OCI-LY3 (cell line): ENCODE data around the gene PBOV1.

ENCODE experiments used
- H2AFZ ChIP-seq: fragments of 200-600, 300-600 bp; shearing (Covaris generic); 2 replicates; pipeline ENCODE4 v1.6.0; 2014; ENCODE audit warnings: antibody characterized with exemption, low read depth, low read length
- H3K27ac ChIP-seq: fragments of 200-600, 300-600 bp; sonication (generic); 2 replicates; pipeline ENCODE4 v1.5.1; 2014; ENCODE audit warnings: mild to moderate bottlenecking, low read length, moderate library complexity, mixed read lengths
- H3K27me3 ChIP-seq: fragments of 200-600, 300-600 bp; sonication (generic); 2 replicates; pipeline ENCODE4 v1.6.1; 2014; ENCODE audit warnings: low read depth, low read length, mixed read lengths
- H3K36me3 ChIP-seq: fragments of 200-600, 300-600 bp; sonication (generic); replicated peaks from 2 replicates; pipeline ENCODE3; 2014; ENCODE audit warnings: low read depth, low read length, mixed read lengths
- H3K4me1 ChIP-seq: fragments of 300-600, 200-600 bp; sonication (generic); 2 replicates; pipeline ENCODE4 v1.6.1; 2014; ENCODE audit warnings: low read length, mixed read lengths
- H3K4me2 ChIP-seq: fragments of 200-600, 300-600 bp; sonication (generic); 2 replicates; pipeline ENCODE4 v1.6.1; 2014; ENCODE audit warnings: low read length, mixed read lengths
- H3K4me3 ChIP-seq: fragments of 300-600, 200-600 bp; sonication (generic); 2 replicates; pipeline ENCODE4 v1.5.1; 2014; ENCODE audit warnings: antibody characterized with exemption, mild to moderate bottlenecking, low read length, moderate library complexity
- H3K79me2 ChIP-seq: fragments of 300-600, 200-600 bp; shearing (Covaris generic); 2 replicates; pipeline ENCODE4 v1.6.1; 2014; ENCODE audit warnings: mild to moderate bottlenecking, low read length, mixed read lengths
- H3K9ac ChIP-seq: fragments of 300-600, 200-600 bp; shearing (Covaris generic); 2 replicates; pipeline ENCODE4 v1.6.0; 2014; ENCODE audit warnings: mild to moderate bottlenecking, low read length, moderate library complexity
- H3K9me3 ChIP-seq: fragments of 200-600, 300-600 bp; shearing (Covaris generic); 2 replicates; pipeline ENCODE4 v1.6.1; 2014; ENCODE audit warnings: low read length, mixed read lengths; ENCODE audit not compliant: insufficient read depth
- H4K20me1 ChIP-seq: fragments of 200-600, 300-600 bp; sonication (generic); 2 replicates; pipeline ENCODE4 v1.6.1; 2016; ENCODE audit warnings: low read length, mixed read lengths; ENCODE audit not compliant: insufficient read depth
- CTCF ChIP-seq: fragments of 200-600, 300-600 bp; sonication (generic); IDR thresholded peaks from 2 replicates; pipeline ENCODE4 v1.5.1; 2014; ENCODE audit warnings: antibody characterized with exemption, low read length, low read depth
- EZH2phosphoT487 ChIP-seq: fragments of 200-600 bp; shearing (Covaris generic); IDR thresholded peaks from 2 replicates; pipeline ENCODE4 v1.6.1; 2018; ENCODE audit warnings: antibody characterized with exemption, mixed run types, low read depth

Gene PBOV1

GRCh38 chr6:138230221-138230620 lies 11.9 kb upstream of the PBOV1 start:
- Histone ChIP-seq H3K27me3 (peaks cover 64% of the 10 kb centered on the region), H3K4me3 (no peak overlapping the region), H2AFZ (no peak overlapping the region), H3K27ac (no peak overlapping the region), H3K79me2 (no peaks in the 10 kb centered on the region), H3K4me2 (no peak overlapping the region), H3K9me3 (no peaks in the 10 kb centered on the region), H4K20me1 (no peaks in the 10 kb centered on the region), H3K4me1 (peaks cover 11% of the 10 kb centered on the region), H3K36me3 (no peaks in the 10 kb centered on the region), H3K9ac (no peak overlapping the region)
- no peak for TF ChIP-seq EZH2phosphoT487

- Histone ChIP-seq H3K4me2 (no peak overlapping the region), H3K27ac (no peak overlapping the region), H3K9me3 (no peaks in the 10 kb centered on the region), H3K79me2 (no peaks in the 10 kb centered on the region), H3K4me1 (peaks cover 11% of the 10 kb centered on the region), H3K9ac (no peak overlapping the region), H3K36me3 (no peaks in the 10 kb centered on the region), H3K4me3 (no peak overlapping the region), H2AFZ (no peak overlapping the region), H4K20me1 (no peaks in the 10 kb centered on the region), H3K27me3 (peaks cover 61% of the 10 kb centered on the region)
- TF ChIP-seq EZH2phosphoT487, result no peak
- no peak for TF ChIP-seq CTCF
These were observed 11.4 kb upstream of the PBOV1 start for GRCh38 chr6:138229663-138230179.

- Histone ChIP-seq H4K20me1 (no peaks in the 10 kb centered on the region), H3K27ac (no peak overlapping the region)
These were observed 10.8 kb upstream of the PBOV1 start for GRCh38 chr6:138229072-138229471.

GRCh38 chr6:138227316-138227781 lies 9.1 kb upstream of the PBOV1 start:
- Histone ChIP-seq H2AFZ (no peak overlapping the region), H4K20me1 (no peaks in the 10 kb centered on the region), H3K27me3 (peaks cover 47% of the 10 kb centered on the region), H3K9ac (no peak overlapping the region), H3K36me3 (no peaks in the 10 kb centered on the region), H3K79me2 (no peaks in the 10 kb centered on the region), H3K4me1 (peaks cover 11% of the 10 kb centered on the region), H3K27ac (no peak overlapping the region), H3K9me3 (no peaks in the 10 kb centered on the region), H3K4me3 (no peak overlapping the region), H3K4me2 (no peak overlapping the region)
- no peak for TF ChIP-seq CTCF
- TF ChIP-seq EZH2phosphoT487, result no peak

More at GRCh38 chr6:138229072-138229471, 10.8 kb upstream of the PBOV1 start:
- Histone ChIP-seq H3K79me2 (no peaks in the 10 kb centered on the region), H3K9ac (no peak overlapping the region), H3K4me3 (no peak overlapping the region), H3K27me3 (peaks cover 57% of the 10 kb centered on the region), H3K36me3 (no peaks in the 10 kb centered on the region), H3K4me2 (no peak overlapping the region), H2AFZ (no peak overlapping the region), H3K4me1 (peaks cover 11% of the 10 kb centered on the region), H3K9me3 (no peaks in the 10 kb centered on the region)
- TF ChIP-seq EZH2phosphoT487 (no peak), CTCF (no peak)
